Cerebellar cortex (tissue), 1 donor: ENCODE measurements around the gene TXNIP.
A peak's percentile ranks its signal among the peaks of the same experiment; 100 is the strongest.
"Not testable (repeated sequence)": the region's sequence is repeated elsewhere in the genome, so short reads cannot be mapped to it uniquely, and the experiment has no call there.

Source experiments
- DNase-seq: peaks from one replicate; pipeline ENCODE4 v3.0.0-alpha.2; 2015; ENCODE audit warnings: low spot score

The TXNIP gene

GRCh38 chr1:145996433-145997015 lies at the start of gene TXNIP:
TXNIP (minus strand) TSS chr1:145996579; CDS start chr1:145996266, 313 bp downstream.
- peak; percentile 99 for DNase-seq

GRCh38 chr1:146039844-146040194 lies 43.4 kb upstream of the TXNIP start:
- DNase-seq: peak; percentile 39

GRCh38 chr1:146036965-146037646 lies 40.7 kb upstream of the TXNIP start:
- DNase-seq: peak; percentile 91

DNA sequence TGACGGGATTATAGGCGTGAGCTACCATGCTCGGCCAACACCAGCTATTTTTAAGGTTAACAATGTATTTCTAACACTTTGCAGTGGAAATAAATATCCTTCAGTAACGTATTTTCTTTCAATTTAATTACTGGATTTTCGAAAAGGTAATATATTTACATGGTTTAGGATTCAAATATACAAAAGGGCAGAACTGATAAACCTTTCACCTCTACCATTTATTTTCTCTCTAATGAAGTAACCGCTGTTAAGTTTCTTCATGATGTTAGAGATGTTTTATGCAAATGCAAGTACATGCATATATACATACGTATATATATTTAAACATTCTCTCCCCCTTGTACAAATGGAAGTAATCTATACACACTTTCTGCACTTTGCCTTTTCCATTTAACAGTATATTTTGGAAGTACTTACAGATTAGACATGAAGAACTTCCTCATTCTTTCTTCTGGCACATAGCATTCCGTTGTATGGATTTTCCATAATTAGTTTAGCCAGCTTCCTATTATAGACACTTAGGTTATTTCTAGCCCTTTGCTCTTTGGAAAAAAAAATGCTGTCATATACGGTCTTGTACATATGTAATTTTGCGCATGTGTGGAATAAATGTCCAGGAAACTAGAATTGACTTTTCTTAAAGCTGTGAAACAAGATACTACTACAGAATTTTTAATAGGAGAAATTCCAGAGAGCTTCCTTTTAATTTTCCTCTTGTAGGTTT lies 40.0 kb upstream of the TXNIP start:
- DNase-seq: peak; percentile 66

DNA sequence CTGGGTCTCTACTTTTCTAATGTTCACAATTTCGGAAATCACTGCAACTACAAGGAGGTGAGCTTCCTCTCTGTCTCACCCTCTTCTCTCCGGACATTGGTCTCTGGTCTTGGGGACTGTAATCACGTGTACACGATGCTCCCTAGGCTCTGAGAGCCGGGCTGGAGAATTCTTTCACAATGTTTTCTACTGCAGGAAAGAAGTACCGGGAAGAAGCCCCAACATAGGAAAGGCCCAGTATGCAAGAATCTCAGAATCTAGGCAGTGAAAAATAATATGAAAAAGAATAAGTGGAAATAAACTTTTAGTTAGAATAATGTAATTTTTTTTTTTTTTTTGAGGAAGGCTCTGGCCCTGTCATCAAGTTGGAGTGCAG lies 38.7 kb upstream of the TXNIP start:
- DNase-seq: peak; percentile 59

DNA sequence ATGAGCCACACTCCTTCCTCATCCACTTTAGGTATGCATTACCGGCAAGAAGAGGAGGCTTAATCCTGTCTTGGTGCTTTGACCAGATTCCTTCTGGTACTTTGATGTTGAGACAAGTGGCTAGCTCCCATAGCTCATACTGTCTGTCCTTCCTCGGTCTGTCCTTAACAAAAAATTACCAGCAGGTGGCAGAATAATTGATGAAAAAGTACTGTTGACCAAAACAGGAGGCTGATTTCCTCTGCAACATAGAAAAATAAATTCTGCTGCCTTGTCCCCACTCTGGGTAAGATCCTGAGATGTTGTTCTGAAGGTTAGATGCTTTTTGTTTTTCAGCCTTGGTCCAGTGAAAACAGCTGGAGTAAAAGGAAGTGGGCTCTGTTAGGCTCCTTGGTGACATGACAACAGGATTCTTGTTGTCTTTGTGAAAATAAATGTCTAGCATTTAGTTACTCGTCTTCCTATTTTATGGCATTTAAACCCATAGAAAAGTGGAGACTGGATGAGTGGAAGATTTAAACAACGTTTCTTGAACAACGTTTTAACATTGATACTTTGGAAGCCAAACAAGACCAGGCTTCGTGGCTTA lies 36.3 kb upstream of the TXNIP start:
- DNase-seq: peak; percentile 56

GRCh38 chr1:146031476-146031875 lies 35.1 kb upstream of the TXNIP start:
- DNase-seq: no peak

DNA sequence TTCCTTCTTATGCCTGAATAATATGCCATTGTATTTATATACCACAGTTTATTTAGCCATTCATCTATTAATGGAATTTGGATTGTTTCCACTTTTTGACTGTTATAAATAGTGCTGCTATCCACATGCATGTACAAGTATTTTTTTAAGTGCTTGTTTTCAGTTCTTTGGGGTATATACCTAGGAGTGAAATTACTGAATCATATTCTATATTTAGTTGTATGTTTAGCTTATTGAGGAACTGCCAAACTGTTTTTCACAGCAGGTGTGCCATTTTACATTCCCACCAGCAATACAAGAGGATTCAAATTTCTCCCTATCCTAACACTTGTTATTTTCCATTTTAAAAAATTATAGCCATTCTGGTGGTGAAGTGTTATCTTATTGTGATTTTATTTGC lies 32.7 kb upstream of the TXNIP start:
- no peak for DNase-seq

DNA sequence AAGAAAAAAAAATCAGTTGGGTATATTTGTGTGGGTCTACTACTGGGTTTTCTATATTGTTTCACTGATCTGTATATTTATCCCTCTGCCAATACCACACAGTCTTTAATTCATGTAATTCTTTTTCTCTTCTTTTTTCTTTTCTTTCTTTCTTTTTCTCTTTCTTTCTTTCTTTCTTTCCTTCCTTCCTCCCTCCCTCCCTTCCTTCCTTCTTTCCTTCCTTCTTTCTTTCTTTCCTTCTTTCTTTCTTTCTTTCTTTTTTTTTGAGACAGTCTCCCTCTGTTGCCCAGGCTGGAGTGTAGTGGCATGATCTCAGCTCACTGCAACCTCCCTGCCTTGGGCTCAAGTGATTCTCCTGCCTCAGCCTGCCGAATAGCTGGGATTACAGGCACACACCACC lies 30.3 kb upstream of the TXNIP start:
- not testable (repeated sequence) for DNase-seq

GRCh38 chr1:146025787-146026495 lies 29.6 kb upstream of the TXNIP start:
- not testable (repeated sequence) for DNase-seq

DNA sequence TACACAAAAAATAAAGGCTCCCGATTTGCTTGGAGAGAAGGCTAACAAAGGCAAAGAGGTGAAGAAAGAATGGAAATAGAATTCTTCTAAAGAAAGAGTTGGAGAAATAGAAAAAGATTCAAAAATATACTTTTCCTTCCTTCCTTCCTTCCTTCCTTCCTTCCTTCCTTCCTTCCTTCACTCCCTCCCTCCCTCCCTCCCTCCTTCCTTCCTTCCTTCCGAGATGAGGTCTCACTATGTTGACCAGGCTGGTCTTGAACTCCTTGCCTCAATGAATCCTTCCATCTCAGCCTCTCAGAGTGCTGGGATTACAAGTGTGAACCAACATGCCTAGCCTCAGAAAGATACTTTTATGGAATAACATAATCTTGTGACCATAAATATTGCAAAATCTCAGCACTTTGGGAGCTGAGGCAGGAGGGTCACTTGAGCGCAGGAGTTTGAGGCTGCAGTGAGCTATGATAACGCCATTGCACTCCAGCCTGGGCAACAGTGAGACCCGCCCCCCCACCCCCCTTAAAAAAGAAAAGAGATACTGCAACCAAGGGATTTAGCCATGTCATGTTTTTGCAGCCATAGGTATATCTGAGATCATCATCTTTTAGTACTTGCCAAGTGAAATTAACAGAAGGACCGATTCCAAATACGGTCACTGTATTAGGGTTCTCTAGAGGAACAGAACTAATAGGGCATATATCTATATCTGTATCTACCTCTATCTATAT lies 26.2 kb upstream of the TXNIP start:
- no peak for DNase-seq

DNA sequence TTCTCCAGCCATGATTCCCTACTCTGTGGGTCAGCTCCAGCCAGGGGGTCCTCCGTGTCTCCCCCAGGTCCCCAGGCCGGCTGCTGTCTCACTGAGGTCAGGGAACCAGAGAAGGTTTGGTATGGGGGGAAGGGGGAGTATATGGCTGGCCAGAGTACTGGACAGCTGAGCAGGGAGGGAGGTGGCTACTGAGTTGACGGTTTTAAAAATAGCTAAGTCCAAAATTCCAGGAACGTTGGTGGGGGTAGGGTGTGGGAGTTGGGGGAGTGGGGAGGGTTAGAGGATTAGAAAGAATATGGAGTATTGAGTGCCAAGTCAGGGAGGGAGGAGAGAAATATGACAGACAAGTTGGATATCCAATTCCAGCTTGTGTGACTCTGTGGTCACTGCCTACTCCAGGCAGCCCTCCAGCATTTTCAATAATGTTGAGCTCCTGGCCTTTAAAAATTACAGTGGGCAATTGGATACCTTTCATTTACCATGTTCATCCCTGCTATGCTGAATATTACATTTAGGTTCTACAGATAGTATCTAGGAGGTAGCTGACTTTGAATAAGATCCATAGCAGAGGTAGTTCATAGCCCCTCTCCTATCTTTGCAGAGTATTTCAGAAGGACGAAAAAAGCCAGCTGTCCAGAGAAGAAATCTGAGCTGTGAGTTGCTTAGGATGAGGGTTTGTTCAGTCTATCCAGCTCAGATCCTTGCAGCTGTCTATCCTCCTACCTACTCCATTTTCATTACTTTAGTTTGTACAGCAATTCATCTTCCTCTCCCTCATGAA lies 25.4 kb upstream of the TXNIP start, which contains the start of gene HJV:
TSS of gene HJV (minus strand) at position 114 of the 781 bp plus-strand sequence. CDS start 1,504 bp downstream, outside the sequence.
- no peak for DNase-seq

- DNase-seq: no peak
Measured at GRCh38 chr1:146021050-146021445, 24.7 kb upstream of the TXNIP start.

GRCh38 chr1:146020058-146021049 lies 24.0 kb upstream of the TXNIP start:
- DNase-seq: no peak

- DNase-seq: no peak
Measured at GRCh38 chr1:146019231-146020057, 23.1 kb upstream of the TXNIP start.

GRCh38 chr1:146016891-146017290 lies 20.5 kb upstream of the TXNIP start:
- DNase-seq: no peak

- no peak for DNase-seq
Measured at GRCh38 chr1:146013559-146013922, 17.2 kb upstream of the TXNIP start.

- DNase-seq: peak; percentile 75
Measured at GRCh38 chr1:146012703-146013558, 16.6 kb upstream of the TXNIP start.
